HG03066 (cell line): ENCODE measurements around the gene UBALD1.
A peak's percentile ranks its signal among the peaks of the same experiment; 100 is the strongest.
"Not testable (repeated sequence)": the region's sequence is repeated elsewhere in the genome, so short reads cannot be mapped to it uniquely, and the experiment has no call there.

Experiments used
- ATAC-seq: cut with Tn5 transposase; IDR thresholded peaks from one replicate; pipeline ENCODE4 v1.9.1; 2021; ENCODE audit warnings: low read depth; ENCODE audit not compliant: unreplicated experiment

The UBALD1 gene

DNA sequence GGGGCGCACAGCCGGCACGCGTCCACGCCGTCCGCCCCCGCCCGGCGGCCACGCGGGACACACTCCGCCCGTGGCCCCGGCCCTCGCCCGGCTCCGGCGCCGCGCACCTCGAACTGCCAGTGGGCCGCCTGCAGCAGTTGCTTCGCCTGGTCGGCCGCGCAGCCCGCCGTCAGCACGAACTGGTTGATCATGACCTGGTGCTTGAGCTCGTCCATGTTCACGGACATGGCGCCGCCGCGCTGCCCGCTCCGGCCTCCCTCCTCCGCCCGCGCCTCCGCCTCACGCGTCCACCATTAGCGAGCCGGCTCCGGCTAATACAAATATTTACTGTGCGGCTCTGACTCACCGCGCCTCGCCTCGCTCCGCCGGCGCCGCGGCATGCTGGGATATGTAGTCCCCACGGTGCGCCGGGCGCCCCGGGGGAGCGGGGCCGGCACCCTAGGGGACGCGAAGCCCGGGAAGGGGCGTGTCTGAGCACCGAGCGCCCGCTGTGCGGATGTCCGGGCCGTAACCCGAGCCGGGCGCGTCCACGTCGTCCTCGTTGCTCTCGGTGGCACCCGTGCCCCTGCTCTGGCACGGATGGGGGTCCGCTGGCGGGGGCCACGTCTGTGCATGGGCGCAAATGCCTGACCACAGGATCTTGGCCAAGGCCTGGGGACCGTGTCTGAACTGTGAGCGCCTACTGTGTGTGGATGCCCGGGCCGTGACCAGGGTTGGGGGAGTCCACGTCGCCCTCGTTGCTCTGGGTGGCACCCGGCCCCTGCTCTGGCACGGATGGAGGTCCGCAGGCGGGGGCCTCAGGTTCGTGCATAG is at the start of gene UBALD1:
TSS of gene UBALD1 (minus strand) at position 318 of the 813 bp plus-strand sequence. CDS start at position 227, 91 bp downstream.
- peak; percentile 45 for ATAC-seq

DNA sequence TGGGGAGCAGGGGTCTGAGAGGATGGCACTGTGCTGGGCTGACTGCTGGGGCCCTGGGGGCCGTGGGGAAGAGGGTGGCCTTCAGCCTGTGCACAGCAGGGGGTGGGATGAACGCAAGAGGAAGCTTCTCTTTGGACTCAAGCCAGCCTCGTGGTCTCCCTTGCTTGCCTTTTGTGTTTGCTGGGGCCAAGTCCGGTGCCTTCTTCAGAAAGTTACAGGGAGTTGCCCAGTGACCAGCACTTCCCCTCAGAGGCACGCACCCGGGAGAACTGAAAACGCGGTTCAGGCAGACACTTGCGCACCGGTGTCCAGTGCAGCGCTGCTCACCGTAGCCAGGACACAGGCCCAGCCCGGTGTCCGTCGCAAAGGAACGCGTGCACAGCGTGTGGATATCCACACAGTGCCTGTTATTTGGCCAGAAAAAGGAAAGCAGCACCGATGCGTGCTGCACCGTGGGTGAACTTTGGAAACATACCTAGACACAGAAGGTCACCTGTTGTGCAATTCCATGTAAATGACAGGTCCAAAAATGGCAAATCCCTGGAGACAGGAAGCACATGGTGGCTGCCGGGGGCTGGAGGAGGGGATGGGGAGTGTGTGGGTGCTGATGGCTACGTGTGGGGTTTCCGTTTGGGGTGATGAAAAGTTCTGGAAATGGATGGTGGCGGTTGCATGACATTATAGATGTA is 49.2 kb upstream of the UBALD1 start:
- ATAC-seq: no peak

DNA sequence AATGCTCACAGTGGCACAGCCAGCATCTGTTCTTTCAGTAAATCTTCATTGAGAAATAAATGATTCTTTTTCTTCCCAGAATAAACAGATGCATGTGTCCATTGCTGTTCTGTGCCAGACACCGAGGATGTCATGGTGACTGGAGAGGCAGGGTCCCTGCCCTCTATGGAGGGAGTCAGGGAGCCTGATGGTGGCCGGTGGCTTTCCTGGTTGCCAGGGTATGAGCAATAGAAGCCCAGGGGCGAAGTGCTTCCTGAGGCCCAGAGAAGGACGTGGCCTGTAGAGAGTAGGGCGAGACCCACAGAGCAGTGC is 48.7 kb upstream of the UBALD1 start:
- no peak for ATAC-seq

DNA sequence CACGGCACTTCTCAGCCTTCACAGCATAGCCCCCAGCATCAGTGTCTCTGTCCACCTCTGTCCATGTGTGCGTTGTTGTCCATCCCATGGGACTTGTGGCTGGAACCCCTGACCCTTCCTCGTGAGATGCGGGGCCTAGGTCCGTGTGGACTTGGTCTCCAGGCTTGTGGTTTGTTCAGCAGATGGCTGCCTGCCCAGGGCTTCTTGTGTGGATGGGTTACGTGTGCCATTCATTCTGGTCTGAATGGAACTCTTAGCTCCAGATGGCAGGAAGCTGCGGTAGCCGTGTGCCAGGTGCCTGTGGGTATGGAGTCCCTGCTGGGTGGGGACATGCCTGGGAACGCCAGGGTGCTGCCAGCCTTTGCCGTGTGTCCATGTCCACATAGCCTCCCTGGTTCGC is 47.0 kb upstream of the UBALD1 start:
- ATAC-seq: no peak

DNA sequence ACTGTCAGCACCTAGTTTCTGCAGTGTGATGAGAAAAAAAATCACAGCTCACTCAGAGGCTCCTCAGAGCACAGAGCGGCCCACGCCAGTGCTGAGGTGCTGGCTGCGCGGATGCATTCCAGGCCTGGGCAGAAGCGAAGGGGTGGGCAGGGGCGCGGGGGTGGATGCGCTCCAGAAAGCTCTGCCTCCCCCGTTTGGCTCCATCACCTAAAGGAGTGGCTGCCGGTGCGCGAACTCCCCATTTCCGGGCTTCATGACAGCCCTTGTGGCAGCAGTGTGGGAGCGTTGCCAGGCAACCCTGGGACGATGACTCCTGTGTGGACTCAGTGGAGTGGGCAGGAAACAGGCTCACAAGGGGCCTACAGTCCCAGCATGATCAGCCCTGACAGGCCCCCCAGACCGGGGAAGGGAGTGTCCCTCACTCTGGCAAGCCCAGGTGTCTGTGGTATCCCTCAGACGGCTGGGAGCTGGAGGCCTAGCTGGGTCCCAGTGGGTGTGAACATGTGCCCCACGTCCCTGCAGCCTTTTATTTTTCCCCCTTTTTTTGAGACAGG is 45.8 kb upstream of the UBALD1 start:
- no peak for ATAC-seq

DNA sequence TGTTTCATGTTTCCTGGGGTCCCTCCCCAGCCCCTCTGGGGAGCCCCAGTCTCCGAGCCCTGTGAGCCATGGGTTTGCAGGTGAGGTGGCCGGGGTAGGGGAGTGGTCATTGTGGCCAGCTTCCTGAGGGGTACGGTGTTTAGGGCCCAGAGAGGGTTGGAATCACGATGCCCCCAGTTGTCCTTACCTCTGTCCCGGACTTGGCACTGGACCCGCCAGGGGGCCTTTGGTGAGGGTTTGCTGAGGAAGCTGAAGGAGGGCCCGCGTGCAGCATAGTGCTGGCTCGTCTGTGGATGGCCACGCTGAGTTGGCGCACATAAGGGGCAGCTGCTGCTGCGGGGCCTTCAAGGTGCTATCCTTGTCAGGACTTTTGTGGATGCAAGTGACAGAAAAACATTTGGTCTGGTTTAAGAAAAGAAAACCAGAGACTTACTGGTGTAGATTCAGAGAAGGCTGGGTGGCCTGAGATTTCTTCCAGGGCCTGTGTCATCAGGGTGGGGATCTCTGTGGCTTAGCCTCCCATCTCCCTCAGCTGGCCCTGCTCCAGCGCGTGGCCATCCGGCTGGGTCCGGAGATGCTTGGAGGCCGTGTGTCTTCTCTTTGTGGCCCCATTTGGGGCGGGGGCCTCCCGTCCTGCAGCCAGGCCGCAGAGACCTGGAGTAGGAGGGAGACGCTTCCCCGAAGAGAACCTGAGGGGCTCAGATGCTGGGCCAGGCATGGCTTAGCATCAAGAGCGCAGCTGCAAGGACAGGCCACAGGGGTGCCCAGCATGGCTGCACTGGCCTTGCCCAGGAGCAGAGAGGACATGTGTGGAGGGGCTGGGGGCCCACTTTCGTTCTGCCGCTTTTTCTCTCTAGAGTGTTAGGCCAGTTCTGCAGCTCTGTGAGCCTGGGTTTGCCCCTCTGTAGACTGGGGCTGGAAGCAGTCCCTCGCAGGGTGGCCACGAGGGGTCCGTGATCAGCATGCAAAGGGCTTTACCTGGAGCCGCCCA is 45.0 kb upstream of the UBALD1 start:
- ATAC-seq: no peak

DNA sequence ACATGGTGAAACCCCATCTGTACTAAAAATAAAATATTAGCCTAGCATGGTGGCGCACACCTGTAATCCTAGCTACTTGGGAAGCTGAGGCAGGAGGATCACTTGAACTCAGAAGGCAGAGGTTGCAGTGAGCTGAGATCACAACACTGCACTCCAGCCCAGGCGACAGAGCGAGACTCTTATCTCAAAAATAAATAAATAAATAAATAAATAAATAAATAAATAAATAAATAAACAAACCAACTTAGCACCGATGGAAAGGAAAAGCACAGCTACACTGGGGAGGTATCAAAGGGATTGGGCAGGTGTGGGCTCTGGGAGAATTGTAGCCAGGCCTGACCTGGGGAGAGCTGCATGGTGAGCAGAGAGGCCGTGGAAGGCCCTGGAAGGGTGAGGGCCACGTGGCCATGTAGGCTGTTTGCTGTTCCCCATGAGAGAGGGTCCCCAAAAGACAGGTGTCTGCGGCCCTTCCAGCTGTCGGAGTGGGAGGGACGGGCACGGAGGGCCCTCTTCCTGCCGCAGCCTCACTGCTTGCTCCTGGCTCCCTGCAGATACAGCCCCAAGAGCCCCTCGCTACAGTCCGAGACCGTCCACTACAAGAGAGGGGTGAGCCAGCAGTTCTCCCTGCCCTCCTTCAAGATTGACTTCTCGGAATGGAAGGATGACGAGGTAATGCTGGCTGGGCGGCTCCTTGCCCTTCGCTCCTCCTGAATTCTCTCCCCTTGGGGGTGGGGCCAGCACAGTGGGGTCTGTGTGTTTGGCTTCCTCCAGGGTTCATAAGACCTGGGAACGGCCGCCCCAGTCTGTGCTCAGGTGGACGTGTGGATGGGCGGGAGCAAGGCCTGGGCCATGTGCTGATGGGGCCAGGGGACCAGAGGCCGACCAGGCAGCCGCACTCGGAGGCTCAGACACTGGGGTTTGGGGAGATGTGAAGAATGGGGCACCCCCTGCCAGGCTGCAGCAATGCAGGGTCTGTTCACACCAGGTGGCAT is 42.3 kb upstream of the UBALD1 start:
- ATAC-seq: no peak

DNA sequence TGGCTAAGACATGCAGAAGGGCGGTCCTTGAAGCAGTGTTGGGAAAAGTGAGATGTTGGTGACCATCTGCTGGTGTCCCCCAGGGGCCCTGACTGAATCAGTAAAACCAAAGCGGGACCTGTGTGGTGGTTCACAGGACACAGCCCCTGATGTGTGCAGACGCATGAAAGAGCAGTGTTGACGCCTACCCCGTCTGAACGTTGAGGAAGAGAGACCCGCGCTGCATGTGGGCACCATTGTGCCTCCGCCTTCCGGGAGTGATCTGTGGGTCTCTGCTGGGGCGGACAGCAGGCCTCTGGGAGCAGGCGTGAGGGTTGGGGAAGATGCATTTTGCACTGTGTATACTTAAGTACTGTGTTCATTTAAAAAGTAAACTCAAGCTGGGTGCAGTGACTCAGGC is 41.5 kb upstream of the UBALD1 start:
- no peak for ATAC-seq

DNA sequence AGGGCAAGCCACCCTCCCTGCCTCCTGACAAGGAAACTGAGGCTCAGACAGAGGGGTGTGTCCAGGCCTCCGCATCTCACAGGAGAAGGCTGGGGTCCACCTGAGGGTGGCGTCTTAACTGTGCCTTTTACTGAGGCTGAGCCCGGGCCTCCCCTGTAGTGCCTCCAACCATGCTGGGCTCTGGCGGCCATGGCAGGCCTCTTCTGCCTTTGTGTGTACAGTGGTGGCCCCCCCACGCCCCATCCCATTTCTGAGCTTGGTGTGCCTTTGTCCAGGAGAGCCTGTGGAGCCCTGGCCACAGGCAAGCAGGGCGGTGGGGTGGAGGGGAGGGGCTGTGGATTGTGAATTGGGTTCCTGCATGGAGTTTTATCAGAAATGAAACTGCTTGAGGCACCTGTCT is 41.1 kb upstream of the UBALD1 start:
- no peak for ATAC-seq

DNA sequence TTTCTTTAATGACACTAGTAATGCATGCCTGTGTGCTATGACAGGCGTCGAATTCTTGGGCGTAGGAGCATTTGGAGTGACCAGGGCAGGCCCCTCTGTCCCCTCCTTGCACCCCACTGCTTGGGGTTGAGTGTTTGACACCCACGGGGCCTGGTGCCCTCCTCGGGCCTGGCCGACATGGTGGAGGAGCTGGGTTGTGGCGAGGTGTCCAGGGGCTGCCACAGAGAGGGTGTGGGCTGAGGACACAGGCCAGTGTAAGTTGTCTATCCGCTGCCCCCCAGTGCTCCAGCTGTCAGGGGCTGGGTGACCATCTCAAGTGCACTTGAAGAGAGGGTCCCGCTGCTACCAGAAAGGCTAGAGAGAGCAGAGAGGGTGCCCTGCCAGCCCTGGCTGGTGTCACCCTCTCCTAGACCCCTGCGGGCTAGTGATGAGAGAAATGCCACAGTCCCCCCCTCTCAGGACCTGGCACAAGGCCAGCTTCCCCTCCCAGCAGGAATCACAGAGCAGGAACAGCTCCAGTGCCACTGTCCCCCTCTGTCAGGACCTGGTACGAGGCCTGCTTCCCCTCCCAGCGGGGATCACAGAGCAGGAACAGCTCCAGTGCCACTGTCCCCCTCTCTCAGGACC is 40.4 kb upstream of the UBALD1 start:
- ATAC-seq: no peak

DNA sequence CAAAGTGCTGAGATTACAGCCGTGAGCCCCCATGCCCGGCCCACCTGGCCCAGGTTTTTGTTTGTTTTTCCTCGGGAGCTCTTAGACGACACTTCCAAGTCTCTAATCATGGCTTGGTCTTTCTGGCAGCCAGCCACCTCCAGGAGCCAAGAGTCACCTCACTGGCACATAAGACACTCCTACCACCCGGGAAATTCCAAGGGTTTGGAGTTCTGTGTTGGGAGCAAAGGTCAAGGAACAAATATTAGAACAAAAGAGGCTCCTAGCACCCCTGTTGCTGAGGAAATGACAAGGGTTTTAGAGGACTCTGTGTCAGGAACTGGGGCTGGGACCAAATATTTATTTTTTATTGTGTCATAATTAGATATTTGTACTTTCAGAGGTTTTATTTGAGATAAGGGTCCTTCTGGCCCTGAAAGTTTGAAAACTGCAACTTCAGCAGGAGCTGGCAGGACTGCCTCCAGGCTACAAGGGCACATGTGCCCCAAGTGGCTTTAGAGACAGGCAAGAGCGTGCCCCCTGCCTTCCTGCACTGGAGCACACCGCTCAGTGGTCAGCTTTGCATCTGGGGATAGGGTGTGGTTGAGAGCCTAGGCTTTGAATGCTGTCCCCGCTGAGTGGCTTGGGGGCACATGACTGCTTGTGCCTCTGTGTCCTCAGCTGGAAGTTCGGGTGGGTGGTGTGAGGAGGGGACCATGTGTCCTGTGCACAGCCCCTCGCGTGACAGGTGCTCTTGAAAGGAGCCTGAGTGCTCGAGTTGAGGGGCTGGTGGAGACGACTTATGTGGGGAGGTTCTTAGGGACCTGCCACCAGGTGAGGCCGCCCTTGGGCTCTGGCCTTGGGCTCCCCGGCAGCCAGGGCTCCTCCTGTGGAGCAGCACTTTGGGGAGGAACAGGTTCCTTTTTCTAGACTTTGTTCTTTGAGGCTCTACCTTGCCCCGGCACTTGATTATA is 39.6 kb upstream of the UBALD1 start:
- ATAC-seq: no peak

DNA sequence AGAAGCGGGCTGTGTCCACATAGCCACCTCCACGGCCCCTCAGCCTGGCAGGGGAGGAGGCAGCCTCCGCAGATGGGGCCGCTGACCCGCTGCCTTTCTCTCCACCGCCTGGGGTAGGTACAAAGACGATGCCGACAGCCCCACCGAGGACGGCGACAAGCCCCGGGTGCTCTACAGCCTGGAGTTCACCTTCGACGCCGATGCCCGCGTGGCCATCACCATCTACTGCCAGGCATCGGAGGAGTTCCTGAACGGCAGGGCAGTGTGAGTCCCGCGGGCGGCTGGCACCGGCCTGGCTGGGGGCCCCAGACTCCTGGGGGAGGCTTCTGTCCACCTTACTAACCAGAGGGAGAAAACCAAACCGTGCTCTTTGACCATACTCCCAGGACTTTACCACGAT is 37.9 kb upstream of the UBALD1 start:
- no peak for ATAC-seq

DNA sequence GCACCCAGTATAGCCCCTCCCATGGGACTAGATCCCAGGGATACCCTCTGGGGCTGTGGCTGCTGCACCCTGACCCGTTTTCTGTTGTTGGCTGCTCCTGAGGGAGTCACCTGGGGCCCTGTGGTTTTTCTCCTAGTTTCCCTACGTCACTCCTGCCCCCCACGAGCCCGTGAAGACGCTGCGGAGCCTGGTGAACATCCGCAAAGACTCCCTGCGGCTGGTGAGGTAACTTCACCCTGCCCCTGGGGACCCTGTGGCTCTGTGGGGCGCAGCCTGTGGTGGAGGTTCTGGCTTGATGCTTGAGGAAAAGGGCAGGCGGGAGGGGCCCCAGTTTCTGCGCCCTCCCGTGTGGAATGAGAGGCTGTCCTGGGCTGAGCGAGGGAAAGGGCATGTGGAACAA is 37.1 kb upstream of the UBALD1 start:
- ATAC-seq: no peak

DNA sequence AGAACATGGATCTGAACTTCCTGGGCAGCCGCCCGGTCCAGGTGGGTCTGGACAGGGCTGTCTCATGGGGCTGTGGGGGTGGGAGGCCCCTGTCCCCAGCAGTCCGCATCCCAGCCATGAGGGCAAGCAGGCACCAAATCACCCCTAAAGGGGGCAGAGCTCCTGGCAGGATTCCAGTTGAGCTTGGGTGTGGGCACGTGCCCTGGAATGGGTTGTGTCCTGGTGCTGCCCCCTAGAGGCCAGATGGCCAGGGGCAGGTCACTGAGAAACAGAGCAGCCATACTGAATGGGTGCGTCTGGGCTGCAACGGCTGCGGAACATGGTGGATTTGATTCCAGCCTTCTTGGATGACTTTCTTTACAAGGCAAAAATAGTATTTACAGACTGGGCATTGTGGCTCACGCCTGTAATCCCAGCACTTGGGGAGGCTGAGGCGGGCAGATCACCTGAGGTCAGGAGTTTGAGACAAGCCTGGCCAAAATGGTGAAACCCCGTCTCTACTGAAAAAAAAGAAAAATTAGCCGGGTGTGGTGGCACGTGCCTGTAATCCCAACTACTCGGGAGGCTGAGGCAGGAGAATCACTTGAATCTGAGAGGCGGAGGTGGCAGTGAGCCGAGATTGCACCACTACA is 35.9 kb upstream of the UBALD1 start:
- not testable (repeated sequence) for ATAC-seq

DNA sequence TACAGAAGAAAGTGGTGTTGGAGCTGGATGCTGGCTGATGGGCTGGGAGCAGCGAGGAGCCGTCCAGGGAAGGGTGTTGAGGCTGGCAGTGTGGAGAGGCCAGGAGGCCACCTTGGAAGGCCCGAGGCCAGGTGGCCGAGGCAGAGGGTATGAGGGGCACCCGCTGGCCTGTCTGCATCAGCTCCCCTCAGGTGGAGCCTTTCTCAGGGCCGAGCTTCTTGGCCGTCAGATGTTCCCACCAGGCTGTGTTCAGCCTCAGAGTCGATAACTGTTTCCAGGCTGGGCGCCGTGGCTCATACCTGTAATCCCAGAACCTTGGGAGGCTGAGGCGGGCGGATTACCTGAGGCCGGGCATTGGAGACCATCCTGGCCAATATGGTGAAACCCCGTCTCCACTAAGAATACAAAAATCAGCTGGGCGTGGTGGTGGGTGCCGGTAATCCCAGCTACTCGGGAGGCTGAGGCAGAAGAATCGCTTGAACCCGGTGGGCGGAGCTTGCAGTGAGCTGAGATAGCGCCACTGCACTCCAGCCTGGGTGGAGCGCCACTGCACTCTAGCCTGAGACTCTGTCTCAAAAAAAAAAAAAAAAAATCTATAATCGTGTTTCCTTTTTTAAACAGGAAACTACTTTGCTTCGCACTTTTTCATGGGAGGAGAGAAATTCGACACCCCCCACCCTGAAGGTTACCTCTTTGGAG is 35.2 kb upstream of the UBALD1 start:
- no peak for ATAC-seq

DNA sequence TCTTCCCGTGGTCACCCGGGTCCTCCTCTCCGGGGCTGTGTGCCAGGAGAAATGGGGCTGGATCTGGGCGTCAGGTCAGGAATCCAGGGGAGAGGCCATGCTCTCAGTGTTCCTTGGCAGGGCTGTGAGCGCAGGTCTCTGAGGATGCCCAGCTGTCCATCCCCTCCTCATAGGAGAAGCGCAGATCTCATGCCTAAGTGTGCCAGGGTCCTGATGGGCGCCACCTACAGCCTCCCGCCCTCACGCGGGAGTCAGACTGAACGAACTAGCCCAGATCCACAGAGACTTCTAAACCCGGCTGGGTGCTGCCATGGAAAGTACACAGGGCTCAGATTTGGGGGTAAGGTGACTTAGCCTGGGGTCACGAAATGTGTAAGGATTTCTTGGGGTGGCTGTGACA is 34.2 kb upstream of the UBALD1 start:
- no peak for ATAC-seq

DNA sequence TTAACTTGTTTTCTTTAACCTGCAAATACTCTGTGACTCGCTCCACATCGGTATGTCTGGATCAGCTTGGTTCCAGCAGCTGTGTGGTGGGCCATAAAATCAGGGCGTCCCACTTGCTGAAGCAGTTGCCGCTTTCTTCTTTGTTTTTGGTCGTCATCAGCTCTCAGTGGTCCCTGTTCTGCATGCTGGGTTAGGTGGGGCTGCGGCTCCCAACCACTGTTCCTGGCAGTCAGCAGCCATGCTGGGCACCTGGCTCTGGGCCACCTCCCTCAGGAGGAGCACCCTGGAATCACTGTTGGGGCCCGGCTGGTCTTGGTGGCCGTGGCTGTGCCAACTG is 32.9 kb upstream of the UBALD1 start:
- ATAC-seq: no peak
